GM12878 (cell line): Measurements from ENCODE around the gene MDH1. TPM values are rescaled to one million over a fixed set of nuclear protein-coding genes. Genes with fewer than 3 reads are reported as not detected.

ENCODE experiments used
- ATAC-seq: fragments of 200-7000 bp; cut with Tn5 transposase; 3 replicates; pipeline ENCODE4 v1.9.1; 2020; ENCODE audit warnings: mild to moderate bottlenecking, moderate library complexity
- BruUV-seq: library from RNA; stranded (reverse); fragments of 400-500 nt; replicated peaks from 2 replicates; lab custom pipeline; 2021; lab: Mats Ljungman, UMichigan
- CTCF ChIA-PET: fragments of 300-600 bp; sonication (Branson Sonifier 250); formaldehyde crosslinking; extraction: SDS; loops from one replicate; lab custom pipeline; 2021; ENCODE audit warnings: inconsistent platforms; lab: Yijun Ruan, JAX
- POLR2A ChIA-PET: fragments of 350-600 bp; formaldehyde crosslinking; extraction: SDS; loops from one replicate; lab custom pipeline; 2021; ENCODE audit warnings: inconsistent platforms; lab: Charles Lee
- RAD21 ChIA-PET: fragments of 300-600 bp; sonication (Branson Sonifier 250); formaldehyde crosslinking; loops from one replicate; lab custom pipeline; 2023; ENCODE audit warnings: antibody characterized with exemption; ENCODE audit not compliant: unreplicated experiment; lab: Charles Lee
- SMC1A ChIA-PET: fragments of 300-600 bp; sonication (Branson Sonifier 250); formaldehyde crosslinking; loops from one replicate; lab custom pipeline; 2023; ENCODE audit not compliant: unreplicated experiment, uncharacterized antibody; lab: Charles Lee
- DNase-seq: peaks from one replicate; pipeline ENCODE4 v3.0.0-alpha.2; 2011; ENCODE audit warnings: low read depth, low spot score
- FAIRE-seq: peaks from 3 replicates; lab custom pipeline; 2011; peaks lifted over from hg19 to GRCh38; lab: Jason Lieb, UNC
- H2AFZ ChIP-seq: 2 replicates; pipeline ENCODE4 v1.6.0; 2011; ENCODE audit warnings: low read depth, low read length, control low read depth; ENCODE audit not compliant: control insufficient read depth
- H3K27ac ChIP-seq: 2 replicates; pipeline ENCODE4 v1.5.1; 2011; ENCODE audit warnings: control low read depth; ENCODE audit not compliant: control insufficient read depth, insufficient read depth
- H3K27me3 ChIP-seq, 2 experiments: replicated peaks in 1 of 2; 2 replicates each; pipeline versions ENCODE4 v1.6.0 to v1.6.1; 2011; ENCODE audit warnings: low read length in 1 of 2; ENCODE audit not compliant: control insufficient read depth in 2 of 2, insufficient read depth in 2 of 2
- H3K36me3 ChIP-seq, 2 experiments: 2 replicates each; pipeline ENCODE4 v1.5.1; 2011; ENCODE audit warnings: low read length in 1 of 2; ENCODE audit not compliant: control insufficient read depth in 2 of 2, insufficient read depth in 2 of 2
- H3K4me1 ChIP-seq: 2 replicates; pipeline ENCODE4 v1.6.1; 2011; ENCODE audit warnings: mild to moderate bottlenecking, low read length, moderate library complexity, mixed read lengths; ENCODE audit not compliant: control insufficient read depth, insufficient read depth
- H3K4me2 ChIP-seq: 2 replicates; pipeline ENCODE4 v1.6.0; 2011; ENCODE audit warnings: control low read depth; ENCODE audit not compliant: control insufficient read depth, insufficient read depth
- H3K4me3 ChIP-seq: fragments of 200-600 bp; sonication (generic); 2 replicates; pipeline ENCODE4 v1.5.1; 2016
- H3K79me2 ChIP-seq: 2 replicates; pipeline ENCODE4 v1.6.0; 2011; ENCODE audit warnings: low read length; ENCODE audit not compliant: control insufficient read depth, insufficient read depth
- H3K9ac ChIP-seq: 2 replicates; pipeline ENCODE4 v1.8.0; 2011; ENCODE audit warnings: low read length, control low read depth, mixed read lengths; ENCODE audit not compliant: control insufficient read depth, insufficient read depth
- H3K9me3 ChIP-seq: replicated peaks from 3 replicates; pipeline ENCODE4 v1.5.1; 2011; ENCODE audit warnings: mild to moderate bottlenecking, low read length; ENCODE audit not compliant: control insufficient read depth, insufficient read depth
- H4K20me1 ChIP-seq: 2 replicates; pipeline ENCODE4 v1.6.0; 2011; ENCODE audit not compliant: control insufficient read depth, insufficient read depth
- BMI1 ChIP-seq: fragments of 450-650 bp; IDR thresholded peaks from 2 replicates; pipeline ENCODE4 v1.6.1; 2016; ENCODE audit warnings: mild to moderate bottlenecking, moderate library complexity, borderline replicate concordance
- CBX5 ChIP-seq: sonication (generic); IDR thresholded peaks from 2 replicates; pipeline ENCODE4 v1.6.1; 2016; ENCODE audit warnings: low read depth, moderate library complexity, mild to moderate bottlenecking, inconsistent platforms
- CUX1 ChIP-seq: IDR thresholded peaks from 2 replicates; pipeline ENCODE4 v1.6.1; 2012; ENCODE audit warnings: improper control_type of control experiment, low read depth, low read length; ENCODE audit not compliant: insufficient replicate concordance
- HDAC6 ChIP-seq: fragments of 200-600 bp; sonication (generic); IDR thresholded peaks from one replicate; pipeline ENCODE4 v1.8.0; 2017; ENCODE audit warnings: antibody characterized with exemption; ENCODE audit not compliant: unreplicated experiment
- NR2C1 ChIP-seq: fragments of 450-650 bp; IDR thresholded peaks from 2 replicates; pipeline ENCODE4 v1.6.1; 2017; ENCODE audit warnings: antibody characterized with exemption, mild to moderate bottlenecking, moderate library complexity
- SREBF2 ChIP-seq: IDR thresholded peaks from 2 replicates; pipeline ENCODE4 v1.6.1; 2012; ENCODE audit warnings: mild to moderate bottlenecking, low read length
- ZNF207 ChIP-seq: fragments of 450-650 bp; IDR thresholded peaks from 2 replicates; pipeline ENCODE4 v1.6.1; 2014; ENCODE audit warnings: antibody characterized with exemption, mild to moderate bottlenecking, borderline replicate concordance
- WGBS: methylation state at CpG from one replicate; pipeline ENCODE4 v1.1.6; 2016; ENCODE audit warnings: low lambda C conversion rate; ENCODE audit not compliant: insufficient replicate concordance, insufficient coverage; ENCODE audit errors: missing lambda C conversion rate; 5-methylcytosine and 5-hydroxymethylcytosine counted together
- in situ Hi-C: fragments of 300-500 bp; cut with MboI; formaldehyde crosslinking; loops from 9 replicates; pipeline ENCODE4 v1.14.3; 2018; ENCODE audit warnings: mixed read lengths
- intact Hi-C: fragments of 100-400 bp; cut with micrococcal nuclease; formaldehyde crosslinking; loops from one replicate; pipeline ENCODE4 v1.14.2; 2022; ENCODE audit not compliant: unreplicated experiment
- polyA plus RNA-seq, 11 experiments: library from polyadenylated mRNA; depleted of rRNA in 4 of 11; unstranded in 6 of 11; stranded (reverse) in 5 of 11; fragments of >200 nt; fragmentation: Nextera tagmentation in 4 of 11; fragmentation: Illumina TruSeq in 1 of 11; extraction: Ambion mirVana in 4 of 11; extraction: Trizol in 1 of 11; gene quantifications; 1 replicate in 1 of 11; 2 replicates in 10 of 11; pipeline versions ENCODE4 v1.2.1 to v1.2.3, GENCODE V29; 2011 to 2016; ENCODE audit warnings: inconsistent platforms in 2 of 11, missing spikeins in 2 of 11, low read depth in 1 of 11
- total RNA-seq, 4 experiments: library from RNA; depleted of rRNA in 3 of 4; stranded (reverse); fragments of >200 nt in 3 of 4; fragmentation: Illumina TruSeq in 1 of 4; extraction: Trizol in 1 of 4; gene quantifications; 2 replicates each; pipeline versions ENCODE4 v1.2.1 to v1.2.3, GENCODE V29; 2013 to 2021

Gene MDH1
- total and polyA plus RNA-seq, 10 of the 15 experiments (the other 5 are each of a cell fraction or from before 2014, with no cell fraction given): 254 to 1,581 (median 440) TPM

GRCh38 chr2:63649829-63650228, 61.1 kb downstream of the MDH1 start (continued):
- TF ChIP-seq NR2C1: no peak

GRCh38 chr2:63650756-63651155, 62.0 kb downstream of the MDH1 start:
- H3K4me3 ChIP-seq: no peak overlapping the region
- ChIA-PET CTCF (no interaction called here), POLR2A (no interaction called here), RAD21 (no interaction called here), SMC1A (no interaction called here)
- H3K27ac ChIP-seq: no peak overlapping the region
- no peak overlapping the region for H3K4me2 ChIP-seq
- no peak overlapping the region for H3K9ac ChIP-seq
- DNase-seq (no peak), ATAC-seq (no peak), FAIRE-seq (no peak)
- WGBS: 57% methylated on average over 3 of the region's 3 CpGs
- H3K36me3 ChIP-seq: no peaks in the 10 kb centered on the region
- H3K9me3 ChIP-seq: no peaks in the 10 kb centered on the region
- in situ Hi-C loops (no loop called here), intact Hi-C loops (no loop called here)
- no peak overlapping the region for H2AFZ ChIP-seq
- no peaks in the 10 kb centered on the region for H3K79me2 ChIP-seq
- H4K20me1 ChIP-seq: no peaks in the 10 kb centered on the region
- TF ChIP-seq SREBF2: no peak
- no peak for TF ChIP-seq BMI1
- TF ChIP-seq CUX1: no peak
- no peak for TF ChIP-seq ZNF207
- TF ChIP-seq HDAC6: no peak
- TF ChIP-seq CBX5: no peak
- BruUV-seq: no TSS peak
- H3K4me1 ChIP-seq: no peaks in the 10 kb centered on the region
- no peaks in the 10 kb centered on the region for H3K27me3 ChIP-seq
